ENCODE results near the gene AHNAK.

AHNAK gene

DNA sequence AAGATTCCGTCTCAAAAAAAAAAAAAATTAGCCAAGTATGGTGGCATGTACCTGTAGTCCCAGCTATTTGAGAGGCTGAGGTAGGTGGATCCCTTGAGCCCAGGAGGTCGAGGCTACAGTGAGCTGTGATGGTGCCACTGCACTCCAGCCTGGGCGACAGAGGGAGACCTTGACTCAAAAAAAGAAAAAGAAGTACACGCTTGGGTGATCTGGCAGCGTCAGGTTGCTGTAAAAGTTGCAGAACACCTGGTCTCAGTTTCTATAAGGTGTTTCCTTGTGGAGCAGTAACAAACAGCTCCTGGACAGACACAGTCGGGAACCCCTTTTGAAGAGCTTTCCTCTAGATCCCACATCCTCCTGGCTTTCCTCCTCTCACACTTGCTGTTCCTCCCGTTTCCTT is 82.0 kb downstream of the AHNAK start:
- H3K4me3 ChIP-seq (ENCODE audit: low read depth, low read length, poor library complexity, severe bottlenecking): no peak overlapping the region
- H3K79me2 ChIP-seq (ENCODE audit: insufficient read depth, low read length): no peaks in the 10 kb centered on the region
- H3F3A ChIP-seq (ENCODE audit: insufficient read depth, low read length): no peaks in the 10 kb centered on the region
- TF ChIP-seq, protein P1, sequence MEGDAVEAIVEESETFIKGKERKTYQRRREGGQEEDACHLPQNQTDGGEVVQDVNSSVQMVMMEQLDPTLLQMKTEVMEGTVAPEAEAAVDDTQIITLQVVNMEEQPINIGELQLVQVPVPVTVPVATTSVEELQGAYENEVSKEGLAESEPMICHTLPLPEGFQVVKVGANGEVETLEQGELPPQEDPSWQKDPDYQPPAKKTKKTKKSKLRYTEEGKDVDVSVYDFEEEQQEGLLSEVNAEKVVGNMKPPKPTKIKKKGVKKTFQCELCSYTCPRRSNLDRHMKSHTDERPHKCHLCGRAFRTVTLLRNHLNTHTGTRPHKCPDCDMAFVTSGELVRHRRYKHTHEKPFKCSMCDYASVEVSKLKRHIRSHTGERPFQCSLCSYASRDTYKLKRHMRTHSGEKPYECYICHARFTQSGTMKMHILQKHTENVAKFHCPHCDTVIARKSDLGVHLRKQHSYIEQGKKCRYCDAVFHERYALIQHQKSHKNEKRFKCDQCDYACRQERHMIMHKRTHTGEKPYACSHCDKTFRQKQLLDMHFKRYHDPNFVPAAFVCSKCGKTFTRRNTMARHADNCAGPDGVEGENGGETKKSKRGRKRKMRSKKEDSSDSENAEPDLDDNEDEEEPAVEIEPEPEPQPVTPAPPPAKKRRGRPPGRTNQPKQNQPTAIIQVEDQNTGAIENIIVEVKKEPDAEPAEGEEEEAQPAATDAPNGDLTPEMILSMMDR (IDR thresholded peaks at IDR 0.05; ENCODE audit: low read length): no peak; the same call in 1 of the 2 replicates
- no peaks in the 10 kb centered on the region for H3K9me3 ChIP-seq (ENCODE audit: low read length)
- peaks cover 6% of the 10 kb centered on the region for H3K4me1 ChIP-seq (ENCODE audit: insufficient read depth, low read length, severe bottlenecking)
- H3K9me2 ChIP-seq (ENCODE audit: low read depth, low read length): no peaks in the 10 kb centered on the region
- H4K20me1 ChIP-seq (ENCODE audit: insufficient read depth, low read length): no peaks in the 10 kb centered on the region
- no peak overlapping the region for H3K9ac ChIP-seq (ENCODE audit: low read length)
- no peak overlapping the region for H3K4me2 ChIP-seq (ENCODE audit: low read length)
- H2AFZ ChIP-seq (ENCODE audit: low read length): no peak overlapping the region
- no peaks in the 10 kb centered on the region for H3K36me3 ChIP-seq (ENCODE audit: insufficient read depth, low read length)
- no peaks in the 10 kb centered on the region for H3K27me3 ChIP-seq (ENCODE audit: insufficient read depth, low read length)
- no peak overlapping the region for H3K27ac ChIP-seq (ENCODE audit: low read depth, low read length, poor library complexity, severe bottlenecking)

DNA sequence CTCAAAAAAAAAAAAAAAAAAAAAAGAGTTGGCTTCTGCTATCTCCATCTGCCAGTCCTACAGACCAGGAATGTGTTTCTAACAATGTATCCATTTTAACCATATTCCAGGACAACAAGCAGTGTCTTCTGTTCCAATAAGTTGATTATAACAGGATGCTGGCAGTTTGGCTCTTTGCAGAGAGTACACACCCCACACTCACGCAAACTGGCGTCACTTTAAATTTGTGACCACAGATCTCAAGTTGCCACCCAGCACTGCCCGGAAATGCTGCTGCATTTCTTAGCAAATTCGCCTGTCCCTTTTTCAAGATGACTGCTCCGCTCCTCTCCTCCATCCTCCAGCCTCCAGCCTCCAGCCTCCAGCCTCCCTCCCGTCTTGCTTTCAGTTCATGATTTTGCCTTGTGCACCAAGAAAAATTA is 83.5 kb downstream of the AHNAK start:
- Histone ChIP-seq H3K4me3 (ENCODE audit: low read depth, low read length, poor library complexity, severe bottlenecking) (no peak overlapping the region), H3K9me2 (ENCODE audit: low read depth, low read length) (no peaks in the 10 kb centered on the region), H3F3A (ENCODE audit: insufficient read depth, low read length) (no peaks in the 10 kb centered on the region), H3K79me2 (ENCODE audit: insufficient read depth, low read length) (no peaks in the 10 kb centered on the region), H3K4me2 (ENCODE audit: low read length) (no peak overlapping the region), H4K20me1 (ENCODE audit: insufficient read depth, low read length) (no peaks in the 10 kb centered on the region), H3K27me3 (ENCODE audit: insufficient read depth, low read length) (no peaks in the 10 kb centered on the region), H2AFZ (ENCODE audit: low read length) (no peak overlapping the region), H3K9me3 (ENCODE audit: low read length) (no peaks in the 10 kb centered on the region), H3K9ac (ENCODE audit: low read length) (no peak overlapping the region), H3K36me3 (ENCODE audit: insufficient read depth, low read length) (no peaks in the 10 kb centered on the region), H3K4me1 (ENCODE audit: insufficient read depth, low read length, severe bottlenecking) (peaks cover 6% of the 10 kb centered on the region), H3K27ac (ENCODE audit: low read depth, low read length, poor library complexity, severe bottlenecking) (no peak overlapping the region)
- no peak for TF ChIP-seq EZH2 (IDR thresholded peaks at IDR 0.05; ENCODE audit: borderline replicate concordance, low read length)
- TF ChIP-seq, protein P1 (IDR thresholded peaks at IDR 0.05; ENCODE audit: low read length): no peak

DNA sequence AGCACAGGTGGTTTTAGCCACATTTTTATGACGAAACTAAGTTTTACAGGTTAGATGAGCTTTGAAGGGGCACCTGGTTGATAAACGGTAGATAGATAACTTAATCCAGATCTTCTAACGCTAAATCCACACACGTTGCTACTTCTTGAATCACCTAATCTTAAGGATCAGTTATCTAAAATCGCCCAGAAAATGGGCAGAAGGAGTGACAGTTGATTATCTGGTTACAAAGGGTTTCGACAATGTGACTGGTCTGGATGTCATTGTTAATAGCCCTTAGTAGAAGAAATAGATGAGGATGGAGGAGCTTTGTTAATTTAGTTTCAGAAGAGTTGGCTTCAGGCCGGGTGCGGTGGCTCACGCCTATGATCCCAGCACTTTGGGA is 84.1 kb downstream of the AHNAK start:
- no peak overlapping the region for H3K9ac ChIP-seq (ENCODE audit: low read length)
- H3K36me3 ChIP-seq (ENCODE audit: insufficient read depth, low read length): no peaks in the 10 kb centered on the region

More for the DNA sequence above, 84.1 kb downstream of the AHNAK start:
- H3K4me2 ChIP-seq (ENCODE audit: low read length): no peak overlapping the region
- TF ChIP-seq, protein P1 (IDR thresholded peaks at IDR 0.05; ENCODE audit: low read length): no peak
- TF ChIP-seq EZH2 (IDR thresholded peaks at IDR 0.05; ENCODE audit: borderline replicate concordance, low read length): no peak
- peaks cover 6% of the 10 kb centered on the region for H3K4me1 ChIP-seq (ENCODE audit: insufficient read depth, low read length, severe bottlenecking)
- H3K4me3 ChIP-seq (ENCODE audit: low read depth, low read length, poor library complexity, severe bottlenecking): no peak overlapping the region
- H2AFZ ChIP-seq (ENCODE audit: low read length): no peak overlapping the region
- no peaks in the 10 kb centered on the region for H4K20me1 ChIP-seq (ENCODE audit: insufficient read depth, low read length)
- H3K9me3 ChIP-seq (ENCODE audit: low read length): no peaks in the 10 kb centered on the region
- H3K79me2 ChIP-seq (ENCODE audit: insufficient read depth, low read length): no peaks in the 10 kb centered on the region
- no peaks in the 10 kb centered on the region for H3F3A ChIP-seq (ENCODE audit: insufficient read depth, low read length)
- no peak overlapping the region for H3K27ac ChIP-seq (ENCODE audit: low read depth, low read length, poor library complexity, severe bottlenecking)
- H3K9me2 ChIP-seq (ENCODE audit: low read depth, low read length): no peaks in the 10 kb centered on the region
- H3K27me3 ChIP-seq (ENCODE audit: insufficient read depth, low read length): no peaks in the 10 kb centered on the region
